ENCODE results near the gene PTS.

- no peak for TF ChIP-seq CTCF (IDR thresholded peaks at IDR 0.05; ENCODE audit: poor library complexity, severe bottlenecking)
- no peak for TF ChIP-seq REST (IDR thresholded peaks at IDR 0.05; ENCODE audit: borderline replicate concordance)
- TF ChIP-seq EP300 (conservative IDR thresholded peaks at IDR 0.05; ENCODE audit: poor library complexity, severe bottlenecking) = no peak
- no peak for TF ChIP-seq SMC3 (conservative IDR thresholded peaks at IDR 0.05; ENCODE audit: poor library complexity)
Observed at GRCh38 chr11:112179601-112180000, 46.6 kb upstream of the PTS start.
